Stimulated activated CD4-positive, alpha-beta T cell treated with anti-CD3 and anti-CD28 coated beads, Interleukin-15, amount 100 ng/mL, for 1 hour (primary cell): ENCODE results near the gene DCAF6.

ENCODE experiments used
- DNase-seq, 2 donors: peaks; one replicate each; pipeline ENCODE4 v3.0.0-alpha.2; 2020; ENCODE audit warnings: low read depth in 1 of 2, low spot score in 1 of 2

Gene DCAF6

GRCh38 chr1:168082008-168082876 is 145.8 kb downstream of the DCAF6 start:
- peak; percentile 29 to 48 for DNase-seq

DNA sequence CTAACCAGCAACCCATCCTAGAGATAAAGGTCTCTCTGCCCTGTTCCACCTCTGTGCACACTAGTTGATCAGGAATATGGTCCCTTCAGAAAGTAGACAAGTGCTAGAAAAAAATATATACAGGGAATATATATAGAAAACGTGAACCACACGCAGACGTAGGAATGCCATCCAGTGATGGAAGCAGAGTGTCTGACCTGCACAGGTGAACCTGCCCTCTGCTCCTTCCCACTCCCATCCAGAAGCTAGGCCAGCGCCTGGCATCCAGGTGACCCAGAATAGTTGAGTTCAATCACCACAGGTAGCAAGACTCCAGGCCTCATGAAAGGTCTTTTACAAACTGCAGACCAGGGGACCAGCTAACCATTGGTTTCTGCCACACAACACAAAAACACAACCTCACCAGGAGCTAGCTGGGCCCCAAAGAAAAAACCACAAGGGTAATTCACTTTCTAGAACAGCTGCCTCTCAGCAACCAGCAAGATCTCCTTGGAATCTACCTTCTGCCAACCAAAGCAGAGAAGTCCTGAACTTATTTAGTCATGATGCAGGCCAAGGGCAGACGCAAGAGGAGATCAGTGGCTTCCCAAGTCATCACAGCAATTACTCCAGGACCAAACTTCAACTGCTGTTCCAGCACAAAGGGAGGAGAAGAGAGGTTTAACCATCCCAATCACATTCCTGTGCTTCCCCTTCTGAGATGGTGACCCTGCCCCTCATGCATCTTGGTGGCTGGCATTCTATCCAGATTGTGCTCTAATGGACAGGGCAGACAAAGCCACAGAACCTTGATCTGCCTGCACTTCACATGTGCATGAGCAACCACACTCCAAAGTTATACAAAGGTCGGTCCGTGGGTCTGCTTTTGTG is 147.2 kb downstream of the DCAF6 start:
- no peak for DNase-seq

- DNase-seq = peak in 1 of 2 donors; percentile 54
These were observed 148.1 kb downstream of the DCAF6 start for GRCh38 chr1:168084396-168085231.

GRCh38 chr1:168085401-168085872 is 149.0 kb downstream of the DCAF6 start:
- DNase-seq = no peak

DNA sequence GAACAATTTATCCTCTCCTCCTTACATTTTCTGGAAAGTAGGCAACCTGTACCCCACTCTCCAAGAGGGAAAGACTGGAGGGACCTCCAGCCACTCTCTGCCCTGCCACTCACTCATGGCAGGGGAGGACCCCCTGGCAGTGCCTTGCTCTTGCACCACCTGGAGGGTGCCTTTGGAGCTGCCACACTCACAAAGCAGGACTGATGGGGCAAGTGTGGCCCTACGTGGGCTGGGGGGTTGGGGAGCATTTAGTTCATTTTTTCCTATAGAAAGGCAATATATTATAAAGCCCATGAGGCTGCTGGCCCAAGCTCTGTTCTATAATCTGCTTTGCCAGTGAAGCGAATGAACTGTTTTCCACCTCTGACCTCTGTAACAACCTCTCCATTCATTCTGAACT is 150.0 kb downstream of the DCAF6 start:
- no peak for DNase-seq

- no peak for DNase-seq
These were observed 151.2 kb downstream of the DCAF6 start for GRCh38 chr1:168087696-168088095.

DNA sequence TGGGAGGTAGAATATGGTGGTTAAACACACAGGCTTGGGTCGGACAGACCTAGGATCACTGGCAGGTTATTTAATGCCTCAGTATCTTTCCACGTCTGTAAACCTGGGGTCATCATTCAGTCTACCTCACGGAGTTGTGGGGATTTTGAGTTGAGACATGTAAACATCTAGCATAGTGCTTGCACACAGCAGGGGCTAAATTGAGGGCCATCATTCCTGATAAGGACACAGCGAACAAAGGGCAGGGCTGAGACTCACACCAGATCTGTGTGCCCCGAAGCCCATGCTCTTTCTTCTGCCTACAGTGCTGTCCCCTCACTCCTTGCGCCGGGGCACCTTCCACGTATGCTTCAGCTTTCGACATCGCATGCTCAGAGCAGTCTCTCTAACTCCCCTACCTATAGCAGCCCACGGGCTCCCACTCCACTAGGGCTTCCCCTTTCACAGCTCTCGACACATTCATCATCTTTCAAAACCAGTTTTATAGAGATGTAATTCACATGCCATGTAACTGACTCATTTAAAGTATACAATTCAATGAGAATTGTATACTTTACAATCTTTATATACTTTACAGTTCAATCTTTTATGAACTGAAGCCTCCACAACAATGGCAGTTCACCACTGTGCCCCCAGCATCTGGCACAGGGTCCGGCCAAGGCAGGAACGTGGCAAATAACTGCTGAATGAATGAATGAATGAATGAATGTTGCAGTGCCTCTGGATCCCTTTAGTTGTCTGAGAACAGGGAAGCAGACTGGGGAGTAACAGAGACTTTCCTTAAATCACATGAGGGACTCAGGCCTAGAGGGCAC is 152.2 kb downstream of the DCAF6 start:
- no peak for DNase-seq

GRCh38 chr1:168089326-168089978 is 153.0 kb downstream of the DCAF6 start:
- no peak for DNase-seq

GRCh38 chr1:168089979-168090337 is 153.5 kb downstream of the DCAF6 start:
- no peak for DNase-seq

- DNase-seq = no peak
These were observed 153.9 kb downstream of the DCAF6 start for GRCh38 chr1:168090395-168090794.

GRCh38 chr1:168091063-168091462 is 154.6 kb downstream of the DCAF6 start:
- DNase-seq = no peak

GRCh38 chr1:168091720-168092550 is 155.5 kb downstream of the DCAF6 start:
- no peak for DNase-seq

DNA sequence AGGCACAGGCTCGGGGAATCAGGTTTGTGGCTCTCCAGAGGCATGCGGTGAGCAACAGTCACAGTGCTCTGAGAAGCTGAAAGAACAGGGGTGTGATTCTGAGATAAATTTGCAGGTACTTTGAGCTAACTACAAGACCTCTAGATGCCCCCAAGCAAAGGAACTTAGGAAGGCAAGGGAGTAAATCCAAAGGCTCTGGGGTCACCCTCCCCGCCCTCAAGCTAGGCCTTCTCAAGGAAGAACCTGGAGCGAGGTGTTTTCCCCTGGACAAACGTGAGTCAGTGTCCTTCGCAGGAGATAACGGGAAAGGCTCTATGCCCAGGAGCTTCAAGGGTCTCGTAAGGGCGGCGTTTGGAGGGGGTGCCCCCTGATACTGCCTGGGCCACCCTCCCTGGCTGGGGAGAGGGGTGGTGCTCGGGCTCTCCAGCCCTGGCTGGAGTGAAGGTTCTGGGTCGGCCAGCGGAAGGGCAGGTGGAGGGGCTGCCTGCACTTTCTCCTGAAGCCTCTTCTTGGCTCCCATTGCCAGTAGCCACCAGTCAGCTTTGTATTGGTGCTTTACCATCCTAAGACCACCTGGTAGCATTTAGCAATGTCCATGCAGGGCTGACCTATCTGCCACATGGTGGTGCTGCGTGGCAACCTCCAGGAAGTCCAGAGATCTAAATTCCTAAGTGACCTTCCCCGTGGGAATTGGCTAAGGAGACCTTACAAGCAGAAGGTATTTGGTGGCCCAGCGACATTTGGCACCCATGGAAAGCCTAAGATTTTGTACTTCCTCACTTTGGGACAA is 156.3 kb downstream of the DCAF6 start:
- DNase-seq = no peak

GRCh38 chr1:168093616-168094015 is 157.1 kb downstream of the DCAF6 start:
- no peak for DNase-seq

- no peak for DNase-seq
These were observed 159.0 kb downstream of the DCAF6 start for GRCh38 chr1:168095476-168095875.

DNA sequence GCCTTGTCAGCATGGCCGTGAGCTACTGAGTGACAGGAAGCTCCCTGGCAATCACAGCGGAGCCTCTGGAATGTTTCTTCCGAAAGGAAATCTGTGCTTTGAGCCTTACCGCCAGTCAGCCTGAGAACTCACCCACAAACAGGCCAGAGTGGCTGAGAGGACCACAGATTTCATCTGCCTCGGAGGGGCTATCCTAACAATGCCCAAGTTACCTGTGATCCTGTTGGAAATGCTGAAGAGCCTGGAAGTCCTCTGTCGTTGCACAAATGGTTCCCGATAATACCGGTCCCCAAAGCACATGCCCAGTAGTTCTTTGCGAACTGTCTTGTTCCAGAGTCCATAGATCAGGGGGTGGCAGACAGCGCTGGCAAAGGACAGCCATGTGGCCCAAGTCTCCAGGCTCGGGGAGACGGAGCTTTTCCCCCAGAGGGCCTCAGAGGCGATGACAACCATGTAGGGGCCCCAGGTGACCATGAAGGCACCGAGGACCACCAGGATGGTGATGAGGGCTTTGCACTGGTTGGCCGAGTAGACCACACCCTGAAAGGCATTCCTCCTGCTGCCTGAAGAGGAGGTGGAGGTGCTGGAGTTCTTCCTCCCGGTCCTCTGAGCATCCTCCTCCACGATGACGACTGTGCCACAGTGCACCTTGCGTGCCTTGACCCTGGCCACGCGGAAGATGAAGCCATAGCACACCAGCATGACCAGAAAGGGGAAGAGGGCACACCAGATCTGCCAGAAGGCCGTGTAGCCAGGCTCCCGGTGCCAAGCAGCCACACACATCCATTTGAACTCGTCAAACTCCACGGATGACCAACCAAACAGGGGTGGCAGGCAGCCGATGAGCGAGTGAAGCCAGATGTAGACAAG is 160.0 kb downstream of the DCAF6 start:
- DNase-seq = no peak

GRCh38 chr1:168097921-168098528 is 161.5 kb downstream of the DCAF6 start:
- DNase-seq = no peak
